A673 (cell line): ENCODE results near the gene MBNL2. TPM values are rescaled to one million over a fixed set of nuclear protein-coding genes. Genes with fewer than 3 reads are reported as not detected.

Experiments
- BruUV-seq: library from RNA; stranded (reverse); fragments of 400-500 nt; replicated peaks from 2 replicates; lab custom pipeline; 2021; lab: Mats Ljungman, UMichigan
- CTCF ChIA-PET: fragments of 300-600 bp; sonication (Branson Sonifier 250); formaldehyde crosslinking; loops from one replicate; lab custom pipeline; 2022; ENCODE audit warnings: antibody characterized with exemption; lab: Charles Lee
- POLR2A ChIA-PET: fragments of 300-600 bp; sonication (Branson Sonifier 250); formaldehyde crosslinking; loops from one replicate; lab custom pipeline; 2022; ENCODE audit warnings: antibody characterized with exemption; ENCODE audit not compliant: low non-redundant PET; lab: Charles Lee
- DNase-seq: peaks from one replicate; pipeline ENCODE4 v3.0.0-alpha.2; 2015; ENCODE audit warnings: low spot score
- H3K27ac ChIP-seq: fragments of 200-600 bp; sonication (generic); 2 replicates; pipeline ENCODE4 v1.5.1; 2016; ENCODE audit warnings: mixed run types, low read depth, mild to moderate bottlenecking, mixed read lengths, antibody characterized with exemption, low read length; ENCODE audit not compliant: poor library complexity, severe bottlenecking
- H3K27me3 ChIP-seq: fragments of 200-600 bp; sonication (generic); replicated peaks from 2 replicates; pipeline ENCODE4 v1.6.1; 2017; ENCODE audit warnings: mixed run types, low read depth, mild to moderate bottlenecking, mixed read lengths, antibody characterized with exemption, low read length; ENCODE audit not compliant: insufficient read depth, poor library complexity
- H3K36me3 ChIP-seq: fragments of 200-600 bp; sonication (generic); 2 replicates; pipeline ENCODE4 v1.6.1; 2016; ENCODE audit warnings: mixed run types, mild to moderate bottlenecking, mixed read lengths, antibody characterized with exemption, low read length; ENCODE audit not compliant: insufficient read depth, poor library complexity, severe bottlenecking
- H3K4me1 ChIP-seq: fragments of 200-600 bp; sonication (generic); 2 replicates; pipeline ENCODE4 v1.6.1; 2017; ENCODE audit warnings: mixed run types, mild to moderate bottlenecking, mixed read lengths, antibody characterized with exemption, low read length; ENCODE audit not compliant: insufficient read depth, poor library complexity, severe bottlenecking
- H3K4me3 ChIP-seq: fragments of 200-600 bp; sonication (generic); 2 replicates; pipeline ENCODE4 v1.5.1; 2016; ENCODE audit warnings: low read depth, mixed run types, mild to moderate bottlenecking, mixed read lengths, low read length; ENCODE audit not compliant: poor library complexity, severe bottlenecking
- H3K9me3 ChIP-seq: fragments of 200-600 bp; sonication (generic); 2 replicates; pipeline ENCODE4 v1.6.1; 2016; ENCODE audit warnings: mixed run types, low read depth, mild to moderate bottlenecking, mixed read lengths, antibody characterized with exemption, low read length; ENCODE audit not compliant: poor library complexity, severe bottlenecking
- CTCF ChIP-seq: fragments of 300-800, 200-600 bp; sonication (generic); conservative IDR thresholded peaks from 2 replicates; pipeline ENCODE4 v1.5.1; 2017; ENCODE audit warnings: low read depth, mild to moderate bottlenecking, antibody characterized with exemption, low read length, moderate library complexity, mixed read lengths
- EZH2 ChIP-seq: fragments of 200-600 bp; sonication (generic); IDR thresholded peaks from 2 replicates; pipeline ENCODE4 v1.6.1; 2017; ENCODE audit warnings: borderline replicate concordance, low read depth, mild to moderate bottlenecking, mixed read lengths, antibody characterized with exemption, low read length; ENCODE audit not compliant: poor library complexity, severe bottlenecking
- intact Hi-C: fragments of 100-400 bp; cut with micrococcal nuclease; formaldehyde crosslinking; loops from one replicate; pipeline ENCODE4 v1.10.0; 2022; ENCODE audit not compliant: unreplicated experiment
- total RNA-seq: library from RNA; stranded (reverse); gene quantifications from 2 replicates; pipeline ENCODE4 v1.2.3, GENCODE V29; 2021

Gene MBNL2
- total RNA-seq, 1 experiment from 2014 or later, result 12.0 TPM

DNA sequence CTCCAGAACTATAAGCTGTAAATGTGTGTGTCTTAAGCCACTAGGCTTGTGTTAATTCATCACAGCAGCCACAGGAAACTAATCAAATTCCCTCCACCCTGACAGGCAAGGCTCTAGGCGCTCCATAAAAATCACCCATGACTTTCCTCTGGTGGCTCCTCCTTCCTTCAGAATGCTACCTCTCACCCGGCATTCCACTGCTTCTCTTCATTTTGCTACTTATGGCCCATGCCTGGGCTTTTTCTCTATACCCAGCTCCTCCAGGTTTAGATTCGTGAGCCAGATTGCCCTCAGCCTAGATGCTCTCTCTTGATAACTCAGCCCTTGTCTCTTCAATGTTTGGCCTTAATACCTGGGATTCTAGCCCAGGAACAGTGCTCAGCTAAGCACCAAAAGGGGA, 36.4 kb upstream of the MBNL2 start:
- no peak for DNase-seq
- Histone ChIP-seq H3K27ac (no peak overlapping the region), H3K27me3 (peaks cover 26% of the 10 kb centered on the region), H3K36me3 (no peaks in the 10 kb centered on the region), H3K9me3 (no peaks in the 10 kb centered on the region), H3K4me3 (no peak overlapping the region), H3K4me1 (no peaks in the 10 kb centered on the region)
- no TSS peak for BruUV-seq
- TF ChIP-seq CTCF, result no peak
- TF ChIP-seq EZH2, result no peak
- POLR2A ChIA-PET, result no interaction called here
- CTCF ChIA-PET, result no interaction called here
- intact Hi-C loops, result no loop called here

- no peak for DNase-seq
- Histone ChIP-seq H3K4me1 (no peaks in the 10 kb centered on the region), H3K27ac (no peak overlapping the region), H3K36me3 (no peaks in the 10 kb centered on the region), H3K27me3 (peaks cover 14% of the 10 kb centered on the region), H3K9me3 (no peaks in the 10 kb centered on the region), H3K4me3 (no peak overlapping the region)
- ChIA-PET POLR2A (no interaction called here), CTCF (no interaction called here)
- no TSS peak for BruUV-seq
- intact Hi-C loops, result no loop called here
- TF ChIP-seq CTCF (no peak), EZH2 (no peak)
Measured at GRCh38 chr13:97188207-97188606, 33.9 kb upstream of the MBNL2 start.

- no peaks in the 10 kb centered on the region for H3K36me3 ChIP-seq
- H3K9me3 ChIP-seq, result no peaks in the 10 kb centered on the region
- ChIA-PET CTCF (no interaction called here), POLR2A (no interaction called here)
- no TSS peak for BruUV-seq
- H3K4me3 ChIP-seq, result no peak overlapping the region
- intact Hi-C loops, result no loop called here
- no peak overlapping the region for H3K27ac ChIP-seq
- TF ChIP-seq CTCF (no peak), EZH2 (no peak)
- no peak for DNase-seq
- H3K4me1 ChIP-seq, result no peaks in the 10 kb centered on the region
- H3K27me3 ChIP-seq, result peaks cover 2% of the 10 kb centered on the region
Measured at GRCh38 chr13:97189928-97190327, 32.2 kb upstream of the MBNL2 start.
